Smooth muscle cell (in vitro differentiated cells): ENCODE measurements around the gene CASP10. TPM values are rescaled to one million over a fixed set of nuclear protein-coding genes. Genes with fewer than 3 reads are reported as not detected.

Source experiments
- DNase-seq: peaks from one replicate; lab custom pipeline; 2025; ENCODE audit not compliant: unreplicated experiment; lab: John Stamatoyannopoulos, UW
- H2AFZ ChIP-seq: fragments of 200-600 bp; sonication (generic); 2 replicates; pipeline ENCODE4 v1.6.0; 2016; ENCODE audit warnings: antibody characterized with exemption, low read depth, mild to moderate bottlenecking
- H3F3A ChIP-seq: fragments of 200-600 bp; sonication (generic); 2 replicates; pipeline ENCODE4 v1.6.0; 2017; ENCODE audit warnings: antibody characterized with exemption, low read depth
- H3K27ac ChIP-seq: fragments of 200-600 bp; sonication (generic); 2 replicates; pipeline ENCODE4 v1.5.1; 2016; ENCODE audit warnings: low read depth, mild to moderate bottlenecking
- H3K27me3 ChIP-seq: fragments of 200-600 bp; sonication (generic); 2 replicates; pipeline ENCODE4 v1.6.1; 2016; ENCODE audit warnings: low read depth, mild to moderate bottlenecking
- H3K36me3 ChIP-seq: fragments of 200-600 bp; sonication (generic); 2 replicates; pipeline ENCODE4 v1.5.1; 2016; ENCODE audit warnings: low read depth
- H3K4me1 ChIP-seq: fragments of 200-600 bp; sonication (generic); 2 replicates; pipeline ENCODE4 v1.5.1; 2016; ENCODE audit warnings: low read depth
- H3K4me2 ChIP-seq: fragments of 200-600 bp; sonication (generic); 2 replicates; pipeline ENCODE4 v1.6.0; 2016; ENCODE audit warnings: mild to moderate bottlenecking
- H3K4me3 ChIP-seq: fragments of 200-600 bp; sonication (generic); 2 replicates; pipeline ENCODE4 v1.5.1; 2016; ENCODE audit warnings: mild to moderate bottlenecking
- H3K79me2 ChIP-seq: fragments of 200-600 bp; sonication (generic); 2 replicates; pipeline ENCODE4 v1.6.0; 2016; ENCODE audit warnings: low read depth, mild to moderate bottlenecking
- H3K9ac ChIP-seq: fragments of 200-600 bp; sonication (generic); 2 replicates; pipeline ENCODE4 v1.6.0; 2016; ENCODE audit warnings: low read depth
- H3K9me3 ChIP-seq: fragments of 200-600 bp; sonication (generic); replicated peaks from 2 replicates; pipeline ENCODE4 v1.5.1; 2016; ENCODE audit warnings: low read depth
- H4K20me1 ChIP-seq: fragments of 200-600 bp; sonication (generic); 2 replicates; pipeline ENCODE4 v1.6.0; 2016; ENCODE audit warnings: low read depth
- WGBS: methylation state at CpG from one replicate; pipeline ENCODE4 v1.1.7; 2016; ENCODE audit warnings: low lambda C conversion rate; 5-methylcytosine and 5-hydroxymethylcytosine counted together
- polyA plus RNA-seq: library from polyadenylated mRNA; unstranded; fragments of >200 nt; fragmentation: Nextera tagmentation; extraction: Ambion mirVana; gene quantifications from 2 replicates; pipeline ENCODE4 v1.2.1, GENCODE V29; 2016
- total RNA-seq: library from RNA; depleted of rRNA; stranded (reverse); fragments of >200 nt; gene quantifications from 2 replicates; pipeline ENCODE4 v1.2.3, GENCODE V29; 2014
- TF ChIP-seq, protein P1 (sequence below): fragments of 200-600 bp; sonication (generic); IDR thresholded peaks from 2 replicates; pipeline ENCODE4 v1.5.1; 2017; ENCODE audit warnings: borderline replicate concordance, mild to moderate bottlenecking, antibody characterized with exemption; ENCODE audit not compliant: insufficient read depth, poor library complexity, severe bottlenecking

Gene CASP10
- total and polyA plus RNA-seq, 2 experiments from 2014 or later: 0.36 to 1.1 TPM

DNA sequence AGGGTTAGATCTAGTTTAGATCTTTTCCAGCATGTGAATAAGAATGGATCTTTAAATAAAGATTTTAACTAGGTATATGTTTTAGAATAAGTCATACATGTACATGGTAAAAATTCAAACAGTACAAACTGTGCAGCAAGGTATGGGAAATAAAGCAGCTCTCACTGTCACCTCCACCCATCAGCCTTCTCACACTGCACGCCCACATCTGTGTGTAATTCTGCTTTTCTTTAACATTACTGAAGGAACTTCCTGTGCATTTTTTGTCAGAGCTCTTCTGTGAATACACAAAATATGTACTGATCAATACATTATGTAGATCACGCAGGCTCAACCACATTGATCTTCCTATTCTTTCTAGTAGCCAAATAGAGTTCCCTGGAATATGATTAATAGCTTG is 80.8 kb downstream of the CASP10 start:
- Histone ChIP-seq H3K27me3 (no peaks in the 10 kb centered on the region), H3K4me1 (no peaks in the 10 kb centered on the region), H3F3A (no peaks in the 10 kb centered on the region), H3K9ac (no peak overlapping the region), H4K20me1 (no peaks in the 10 kb centered on the region), H3K4me2 (no peak overlapping the region), H3K79me2 (peaks cover 19% of the 10 kb centered on the region), H3K27ac (no peak overlapping the region), H3K9me3 (no peaks in the 10 kb centered on the region), H2AFZ (no peak overlapping the region), H3K4me3 (no peak overlapping the region), H3K36me3 (no peaks in the 10 kb centered on the region)
- TF ChIP-seq, protein P1, sequence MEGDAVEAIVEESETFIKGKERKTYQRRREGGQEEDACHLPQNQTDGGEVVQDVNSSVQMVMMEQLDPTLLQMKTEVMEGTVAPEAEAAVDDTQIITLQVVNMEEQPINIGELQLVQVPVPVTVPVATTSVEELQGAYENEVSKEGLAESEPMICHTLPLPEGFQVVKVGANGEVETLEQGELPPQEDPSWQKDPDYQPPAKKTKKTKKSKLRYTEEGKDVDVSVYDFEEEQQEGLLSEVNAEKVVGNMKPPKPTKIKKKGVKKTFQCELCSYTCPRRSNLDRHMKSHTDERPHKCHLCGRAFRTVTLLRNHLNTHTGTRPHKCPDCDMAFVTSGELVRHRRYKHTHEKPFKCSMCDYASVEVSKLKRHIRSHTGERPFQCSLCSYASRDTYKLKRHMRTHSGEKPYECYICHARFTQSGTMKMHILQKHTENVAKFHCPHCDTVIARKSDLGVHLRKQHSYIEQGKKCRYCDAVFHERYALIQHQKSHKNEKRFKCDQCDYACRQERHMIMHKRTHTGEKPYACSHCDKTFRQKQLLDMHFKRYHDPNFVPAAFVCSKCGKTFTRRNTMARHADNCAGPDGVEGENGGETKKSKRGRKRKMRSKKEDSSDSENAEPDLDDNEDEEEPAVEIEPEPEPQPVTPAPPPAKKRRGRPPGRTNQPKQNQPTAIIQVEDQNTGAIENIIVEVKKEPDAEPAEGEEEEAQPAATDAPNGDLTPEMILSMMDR: no peak
- no peak for DNase-seq
- WGBS: 95% methylated on average over 2 of the region's 2 CpGs

DNA sequence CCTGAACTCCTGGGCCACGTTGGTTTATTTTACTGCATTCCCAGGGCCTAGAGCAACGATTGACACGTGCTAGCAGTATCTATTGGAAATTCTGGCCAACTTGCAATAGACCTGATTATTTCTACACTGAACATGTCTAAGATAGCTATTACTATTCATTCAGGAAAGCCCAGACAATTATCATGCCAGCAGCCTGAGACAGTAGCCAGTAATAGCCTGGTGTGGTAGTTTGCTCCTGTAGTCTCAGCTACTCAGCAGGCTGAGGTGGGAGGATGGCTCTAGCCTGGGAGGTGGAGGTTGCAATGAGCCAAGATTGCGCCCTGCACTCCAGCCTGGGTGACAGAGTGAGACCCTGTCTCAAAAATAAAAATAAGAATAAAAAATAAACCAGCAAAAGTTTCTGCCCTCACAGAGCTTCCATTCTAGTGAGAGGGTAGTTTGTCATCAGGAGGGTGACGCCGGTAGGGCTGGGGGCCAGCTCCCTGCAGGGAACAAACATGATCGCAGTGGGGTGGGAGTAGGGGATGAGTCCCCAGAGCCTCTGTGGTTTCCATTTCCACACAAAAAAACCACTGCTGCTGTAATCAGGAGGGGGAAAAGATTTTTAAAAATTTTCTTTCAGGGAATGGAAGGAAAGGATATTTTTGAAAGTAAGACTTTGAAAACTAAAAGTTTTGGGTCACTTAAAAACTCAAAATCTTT is 81.7 kb downstream of the CASP10 start:
- no peak overlapping the region for H3K4me3 ChIP-seq
- no peaks in the 10 kb centered on the region for H3K27me3 ChIP-seq
- TF ChIP-seq, protein P1: no peak
- H3K9me3 ChIP-seq: no peaks in the 10 kb centered on the region
- H3K27ac ChIP-seq: no peak overlapping the region
- WGBS: 86% methylated on average over 7 of the region's 7 CpGs
- peaks cover 10% of the 10 kb centered on the region for H3K79me2 ChIP-seq
- DNase-seq: no peak
- H3K9ac ChIP-seq: no peak overlapping the region
- H3K36me3 ChIP-seq: no peaks in the 10 kb centered on the region
- H3K4me2 ChIP-seq: no peak overlapping the region
- H4K20me1 ChIP-seq: no peaks in the 10 kb centered on the region
- H3K4me1 ChIP-seq: no peaks in the 10 kb centered on the region
- no peaks in the 10 kb centered on the region for H3F3A ChIP-seq
- H2AFZ ChIP-seq: no peak overlapping the region

DNA sequence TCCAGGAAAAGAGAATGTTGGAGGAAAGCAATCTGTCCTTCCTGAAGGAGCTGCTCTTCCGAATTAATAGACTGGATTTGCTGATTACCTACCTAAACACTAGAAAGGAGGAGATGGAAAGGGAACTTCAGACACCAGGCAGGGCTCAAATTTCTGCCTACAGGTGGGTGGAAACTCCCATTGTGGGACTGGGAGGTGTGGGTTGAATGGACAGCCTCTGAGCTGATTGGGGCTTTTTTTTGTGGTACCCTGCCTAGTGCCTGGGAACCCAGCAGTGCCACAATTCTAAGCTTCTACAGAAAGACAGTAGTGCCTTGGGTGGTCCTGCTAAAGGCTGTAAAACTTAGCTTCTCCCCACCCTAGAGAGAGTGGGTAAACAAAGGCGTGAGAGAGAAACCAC is 83.7 kb downstream of the CASP10 start:
- H3K4me3 ChIP-seq: no peak overlapping the region
- H2AFZ ChIP-seq: no peak overlapping the region
- H3F3A ChIP-seq: no peaks in the 10 kb centered on the region
- H3K4me2 ChIP-seq: no peak overlapping the region
- no peaks in the 10 kb centered on the region for H3K4me1 ChIP-seq
- DNase-seq: no peak
- no peaks in the 10 kb centered on the region for H4K20me1 ChIP-seq
- no peak overlapping the region for H3K27ac ChIP-seq
- H3K36me3 ChIP-seq: no peaks in the 10 kb centered on the region
- H3K79me2 ChIP-seq: peaks cover 4% of the 10 kb centered on the region
- TF ChIP-seq, protein P1: no peak
- H3K9ac ChIP-seq: no peak overlapping the region
- 99% methylated on average over 2 of the region's 2 CpGs for WGBS
- H3K27me3 ChIP-seq: no peaks in the 10 kb centered on the region
- H3K9me3 ChIP-seq: no peaks in the 10 kb centered on the region
